Progenitor cell of endocrine pancreas (in vitro differentiated cells): ENCODE data around the gene SYNGR1. TPM values are rescaled to one million over a fixed set of nuclear protein-coding genes. Genes with fewer than 3 reads are reported as not detected.

Source experiments
- DNase-seq: peaks from one replicate; pipeline ENCODE4 v3.0.0; 2021; ENCODE audit warnings: low spot score; ENCODE audit not compliant: unreplicated experiment
- H3K27ac Mint-ChIP-seq: 2 replicates; pipeline ENCODE4 v1.8.0; 2021; ENCODE audit warnings: mild to moderate bottlenecking, moderate library complexity, mixed read lengths
- H3K27me3 Mint-ChIP-seq: 2 replicates; pipeline ENCODE4 v1.8.0; 2021; ENCODE audit warnings: mixed read lengths
- H3K36me3 Mint-ChIP-seq: 2 replicates; pipeline ENCODE4 v1.8.0; 2022; ENCODE audit warnings: mixed read lengths; ENCODE audit not compliant: insufficient read depth
- H3K4me1 Mint-ChIP-seq: 2 replicates; pipeline ENCODE4 v1.8.0; 2021; ENCODE audit warnings: low read depth, mixed read lengths
- H3K4me3 Mint-ChIP-seq: 2 replicates; pipeline ENCODE4 v1.8.0; 2021; ENCODE audit warnings: low read depth, mild to moderate bottlenecking, moderate library complexity, mixed read lengths
- H3K9me3 Mint-ChIP-seq: 2 replicates; pipeline ENCODE4 v1.8.0; 2021; ENCODE audit warnings: low read depth, mixed read lengths
- total RNA-seq: library from RNA; stranded (reverse); gene quantifications from 2 replicates; pipeline ENCODE4 v1.2.1, GENCODE V29; 2021
- TF ChIP-seq, protein P1 (sequence below): fragments of 200-600 bp; sonication (generic); IDR thresholded peaks from one replicate; pipeline ENCODE4 v1.5.0; 2021; ENCODE audit warnings: antibody characterized with exemption, mild to moderate bottlenecking; ENCODE audit not compliant: unreplicated experiment

SYNGR1 gene
- total RNA-seq, 1 donor from 2014 or later, result 36.8 TPM

DNA sequence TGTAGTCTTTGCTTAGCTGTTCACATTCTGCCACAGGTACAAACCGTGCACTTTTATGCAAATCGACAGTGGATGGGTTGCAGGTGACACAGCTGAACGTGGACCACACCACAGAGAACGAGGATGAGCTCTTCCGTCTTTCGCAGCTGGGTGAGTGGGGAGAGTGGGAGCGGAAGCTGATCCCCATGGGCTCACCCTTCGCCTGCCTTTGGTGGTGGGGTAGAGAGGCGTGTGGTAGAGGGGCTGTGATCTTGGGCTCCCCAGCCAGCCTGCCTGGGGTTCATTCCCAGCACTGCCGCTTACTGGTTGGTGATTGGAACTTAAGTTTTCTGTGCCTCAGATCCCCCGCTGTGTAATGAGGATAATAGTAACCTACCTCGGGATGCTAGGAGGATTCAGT, 68.9 kb downstream of the SYNGR1 start:
- no peaks in the 10 kb centered on the region for H3K9me3 Mint-ChIP-seq

DNA sequence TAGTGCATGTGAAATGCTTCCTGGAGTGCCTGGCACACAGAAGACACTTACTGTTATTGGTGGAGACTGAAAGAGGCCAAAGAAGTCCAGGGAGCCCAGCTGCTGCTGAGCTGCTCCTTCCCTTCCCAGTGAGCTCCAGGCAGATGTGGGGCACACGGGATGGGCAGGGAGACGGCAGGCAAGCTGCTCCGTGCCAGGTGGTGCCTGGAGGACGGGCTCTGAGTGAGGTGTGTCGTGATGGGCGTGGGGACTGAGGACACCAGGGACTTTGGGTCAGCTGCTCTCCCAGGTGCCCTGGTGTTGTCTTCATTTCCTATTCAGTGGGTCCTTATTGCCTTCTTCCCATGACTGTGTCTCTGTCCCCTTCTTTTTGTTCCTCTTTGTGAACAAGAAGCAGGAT, 69.3 kb downstream of the SYNGR1 start:
- TF ChIP-seq, protein P1, sequence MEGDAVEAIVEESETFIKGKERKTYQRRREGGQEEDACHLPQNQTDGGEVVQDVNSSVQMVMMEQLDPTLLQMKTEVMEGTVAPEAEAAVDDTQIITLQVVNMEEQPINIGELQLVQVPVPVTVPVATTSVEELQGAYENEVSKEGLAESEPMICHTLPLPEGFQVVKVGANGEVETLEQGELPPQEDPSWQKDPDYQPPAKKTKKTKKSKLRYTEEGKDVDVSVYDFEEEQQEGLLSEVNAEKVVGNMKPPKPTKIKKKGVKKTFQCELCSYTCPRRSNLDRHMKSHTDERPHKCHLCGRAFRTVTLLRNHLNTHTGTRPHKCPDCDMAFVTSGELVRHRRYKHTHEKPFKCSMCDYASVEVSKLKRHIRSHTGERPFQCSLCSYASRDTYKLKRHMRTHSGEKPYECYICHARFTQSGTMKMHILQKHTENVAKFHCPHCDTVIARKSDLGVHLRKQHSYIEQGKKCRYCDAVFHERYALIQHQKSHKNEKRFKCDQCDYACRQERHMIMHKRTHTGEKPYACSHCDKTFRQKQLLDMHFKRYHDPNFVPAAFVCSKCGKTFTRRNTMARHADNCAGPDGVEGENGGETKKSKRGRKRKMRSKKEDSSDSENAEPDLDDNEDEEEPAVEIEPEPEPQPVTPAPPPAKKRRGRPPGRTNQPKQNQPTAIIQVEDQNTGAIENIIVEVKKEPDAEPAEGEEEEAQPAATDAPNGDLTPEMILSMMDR, result no peak
- Mint-ChIP-seq H3K4me3 (no peak overlapping the region), H3K27ac (no peak overlapping the region), H3K27me3 (no peaks in the 10 kb centered on the region), H3K9me3 (no peaks in the 10 kb centered on the region), H3K36me3 (peaks cover 18% of the 10 kb centered on the region), H3K4me1 (no peaks in the 10 kb centered on the region)
- no peak for DNase-seq

More for the DNA sequence above, 68.9 kb downstream of the SYNGR1 start:
- Mint-ChIP-seq H3K4me3 (no peak overlapping the region), H3K27me3 (no peaks in the 10 kb centered on the region), H3K27ac (no peak overlapping the region), H3K36me3 (peaks cover 16% of the 10 kb centered on the region), H3K4me1 (no peaks in the 10 kb centered on the region)
- DNase-seq, result no peak
- TF ChIP-seq, protein P1, result no peak

DNA sequence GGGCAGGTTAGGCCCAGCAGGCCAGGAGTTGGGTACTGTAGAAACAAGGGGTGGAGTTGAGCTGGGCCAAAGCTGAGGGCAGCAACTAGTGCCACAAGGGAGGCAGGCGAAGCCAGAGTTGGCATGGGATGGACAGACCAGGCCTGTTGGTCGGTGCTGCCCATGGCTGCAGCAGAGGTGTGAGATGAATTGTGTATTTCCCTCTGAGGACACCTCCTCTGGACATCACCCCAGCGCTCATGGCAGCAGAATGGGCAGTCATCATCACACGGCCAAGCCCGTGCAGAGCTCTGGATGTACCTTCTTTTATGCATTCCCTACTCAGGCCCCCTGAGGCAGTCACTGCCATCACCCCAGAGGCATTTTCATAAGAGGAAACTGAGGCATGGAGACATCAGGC, 70.1 kb downstream of the SYNGR1 start:
- TF ChIP-seq, protein P1, result no peak
- Mint-ChIP-seq H3K27ac (no peak overlapping the region), H3K4me3 (no peak overlapping the region), H3K27me3 (no peaks in the 10 kb centered on the region), H3K36me3 (peaks cover 20% of the 10 kb centered on the region), H3K9me3 (no peaks in the 10 kb centered on the region), H3K4me1 (no peaks in the 10 kb centered on the region)
- DNase-seq, result no peak

DNA sequence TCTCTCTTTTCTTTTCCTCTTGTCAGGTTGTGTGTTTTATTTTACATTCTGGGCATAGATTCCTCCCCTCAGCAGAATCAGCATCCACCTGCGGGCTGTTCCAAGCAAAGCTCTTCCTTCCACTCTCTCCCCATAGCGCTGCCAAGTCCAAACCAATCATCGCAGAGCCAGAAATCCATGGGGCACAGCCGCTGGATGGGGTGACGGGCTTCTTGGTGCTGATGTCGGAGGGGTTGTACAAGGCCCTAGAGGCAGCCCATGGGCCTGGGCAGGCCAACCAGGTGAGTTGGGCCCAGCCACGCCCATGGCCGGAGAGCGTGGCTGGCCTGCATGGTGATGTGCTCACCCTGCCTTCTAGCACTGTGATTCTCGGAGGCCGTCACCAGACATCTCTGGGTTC, 71.9 kb downstream of the SYNGR1 start:
- no peaks in the 10 kb centered on the region for H3K9me3 Mint-ChIP-seq
- no peak overlapping the region for H3K4me3 Mint-ChIP-seq
- H3K36me3 Mint-ChIP-seq, result peaks cover 21% of the 10 kb centered on the region
- TF ChIP-seq, protein P1, result no peak
- DNase-seq, result no peak
- no peaks in the 10 kb centered on the region for H3K4me1 Mint-ChIP-seq
- no peak overlapping the region for H3K27ac Mint-ChIP-seq
- no peaks in the 10 kb centered on the region for H3K27me3 Mint-ChIP-seq

DNA sequence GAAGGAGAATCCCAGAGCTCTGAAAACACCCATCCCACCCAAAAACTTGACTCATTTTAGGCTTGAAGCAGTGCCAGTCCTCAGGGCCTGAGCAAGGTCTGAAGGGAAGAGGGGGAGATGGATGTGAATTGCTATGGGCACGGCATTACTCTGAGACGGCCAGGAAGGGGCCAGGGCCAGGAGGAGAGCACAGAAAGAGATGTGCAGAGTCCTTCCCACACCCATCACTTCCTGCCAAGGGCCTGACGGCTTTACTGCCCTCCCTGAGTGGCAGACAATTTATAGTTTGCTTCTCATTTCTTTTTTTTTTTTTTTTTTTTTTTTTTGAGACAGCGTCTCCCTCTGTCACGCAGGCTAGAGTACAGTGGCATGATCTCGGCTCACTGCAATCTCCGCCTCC, 72.3 kb downstream of the SYNGR1 start:
- H3K27ac Mint-ChIP-seq, result no peak overlapping the region
- H3K4me3 Mint-ChIP-seq, result no peak overlapping the region
- peaks cover 21% of the 10 kb centered on the region for H3K36me3 Mint-ChIP-seq
- TF ChIP-seq, protein P1, result no peak
- no peaks in the 10 kb centered on the region for H3K9me3 Mint-ChIP-seq
- DNase-seq, result no peak
- H3K27me3 Mint-ChIP-seq, result no peaks in the 10 kb centered on the region
- H3K4me1 Mint-ChIP-seq, result no peaks in the 10 kb centered on the region

DNA sequence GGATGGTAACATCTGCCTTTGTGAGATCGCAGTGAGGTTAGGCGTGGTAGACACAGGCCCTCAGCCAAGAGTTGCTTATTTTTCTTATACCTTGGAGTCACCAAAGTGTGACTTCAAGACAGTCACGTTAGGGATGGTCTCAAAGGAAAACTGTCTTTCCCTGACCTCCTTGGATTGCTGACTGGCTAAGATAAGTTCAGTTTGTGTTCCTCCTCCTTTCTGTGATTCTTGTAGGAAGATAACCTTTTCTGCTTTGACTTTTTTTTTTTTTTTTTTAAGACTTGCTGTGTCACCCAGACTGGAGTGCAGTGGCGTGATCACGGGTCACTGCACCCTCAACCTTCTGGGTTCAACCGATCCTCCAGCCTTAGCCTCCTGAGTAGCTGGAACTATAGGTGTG, 72.9 kb downstream of the SYNGR1 start:
- no peak for DNase-seq
- Mint-ChIP-seq H3K27me3 (no peaks in the 10 kb centered on the region), H3K4me1 (no peaks in the 10 kb centered on the region), H3K4me3 (no peak overlapping the region), H3K36me3 (peaks cover 21% of the 10 kb centered on the region), H3K9me3 (no peaks in the 10 kb centered on the region), H3K27ac (no peak overlapping the region)
- TF ChIP-seq, protein P1, result no peak
